Measurements from ENCODE around the gene SEPTIN12. TPM values are rescaled to one million over a fixed set of nuclear protein-coding genes. Genes with fewer than 3 reads are reported as not detected.

SEPTIN12 gene
- total RNA-seq, 1 experiment from 2014 or later: not detected

- H2AFZ ChIP-seq (ENCODE audit: low read length): no peak overlapping the region
- H3K9me2 ChIP-seq (replicated peaks; ENCODE audit: insufficient read depth, low read length): no peaks in the 10 kb centered on the region
- H3K27me3 ChIP-seq (ENCODE audit: low read length): no peaks in the 10 kb centered on the region
- H3K9me3 ChIP-seq (ENCODE audit: low read length): no peaks in the 10 kb centered on the region
- no peaks in the 10 kb centered on the region for H4K20me1 ChIP-seq (ENCODE audit: insufficient read depth, low read depth, low read length)
- H3K36me3 ChIP-seq (ENCODE audit: insufficient read depth, low read length): 0 out of 2 replicates have a peak, but pooled peaks cover under 1% of the 10 kb centered on the region
- H3K4me1 ChIP-seq (ENCODE audit: low read length): no peaks in the 10 kb centered on the region
- no peak overlapping the region for H3K4me3 ChIP-seq (ENCODE audit: low read length)
- no peak overlapping the region for H3K9ac ChIP-seq (ENCODE audit: low read length)
- no peak overlapping the region for H3K27ac ChIP-seq (ENCODE audit: low read length)
- no peak overlapping the region for H3K4me2 ChIP-seq (ENCODE audit: low read depth, low read length, poor library complexity, severe bottlenecking)
- no peaks in the 10 kb centered on the region for H3K79me2 ChIP-seq (ENCODE audit: low read length)
- DNase-seq: no peak
These were observed 38.4 kb downstream of the SEPTIN12 start for GRCh38 chr16:4749700-4750257.

- no peaks in the 10 kb centered on the region for H3K27me3 ChIP-seq (ENCODE audit: low read length)
- no peaks in the 10 kb centered on the region for H3K4me1 ChIP-seq (ENCODE audit: low read length)
- no peaks in the 10 kb centered on the region for H3K36me3 ChIP-seq (ENCODE audit: insufficient read depth, low read length)
- H3K4me3 ChIP-seq (ENCODE audit: low read length): no peak overlapping the region
- DNase-seq: no peak
- H3K4me2 ChIP-seq (ENCODE audit: low read depth, low read length, poor library complexity, severe bottlenecking): no peak overlapping the region
- H4K20me1 ChIP-seq (ENCODE audit: insufficient read depth, low read depth, low read length): no peaks in the 10 kb centered on the region
- no peaks in the 10 kb centered on the region for H3K79me2 ChIP-seq (ENCODE audit: low read length)
- H3K9ac ChIP-seq (ENCODE audit: low read length): no peak overlapping the region
- H3K9me2 ChIP-seq (replicated peaks; ENCODE audit: insufficient read depth, low read length): no peaks in the 10 kb centered on the region
- no peak overlapping the region for H2AFZ ChIP-seq (ENCODE audit: low read length)
- H3K27ac ChIP-seq (ENCODE audit: low read length): no peak overlapping the region
- no peaks in the 10 kb centered on the region for H3K9me3 ChIP-seq (ENCODE audit: low read length)
These were observed 39.3 kb downstream of the SEPTIN12 start for GRCh38 chr16:4748682-4749411.

- Histone ChIP-seq H3K27me3 (ENCODE audit: low read length) (no peaks in the 10 kb centered on the region), H3K4me1 (ENCODE audit: low read length) (no peaks in the 10 kb centered on the region), H3K4me2 (ENCODE audit: low read depth, low read length, poor library complexity, severe bottlenecking) (no peak overlapping the region), H3K9me2 (replicated peaks; ENCODE audit: insufficient read depth, low read length) (no peaks in the 10 kb centered on the region), H3K36me3 (ENCODE audit: insufficient read depth, low read length) (no peaks in the 10 kb centered on the region), H3K9ac (ENCODE audit: low read length) (no peak overlapping the region), H3K9me3 (ENCODE audit: low read length) (no peaks in the 10 kb centered on the region), H2AFZ (ENCODE audit: low read length) (no peak overlapping the region), H4K20me1 (ENCODE audit: insufficient read depth, low read depth, low read length) (no peaks in the 10 kb centered on the region), H3K27ac (ENCODE audit: low read length) (no peak overlapping the region), H3K4me3 (ENCODE audit: low read length) (no peak overlapping the region), H3K79me2 (ENCODE audit: low read length) (no peaks in the 10 kb centered on the region)
- no peak for DNase-seq
These were observed 40.1 kb downstream of the SEPTIN12 start for GRCh38 chr16:4747906-4748681.

- no peak for DNase-seq
- Histone ChIP-seq H3K9ac (ENCODE audit: low read length) (no peak overlapping the region), H3K4me3 (ENCODE audit: low read length) (no peak overlapping the region), H3K4me1 (ENCODE audit: low read length) (no peaks in the 10 kb centered on the region), H3K27me3 (ENCODE audit: low read length) (no peaks in the 10 kb centered on the region), H3K36me3 (ENCODE audit: insufficient read depth, low read length) (no peaks in the 10 kb centered on the region), H3K9me3 (ENCODE audit: low read length) (no peaks in the 10 kb centered on the region), H3K9me2 (replicated peaks; ENCODE audit: insufficient read depth, low read length) (no peaks in the 10 kb centered on the region), H4K20me1 (ENCODE audit: insufficient read depth, low read depth, low read length) (no peaks in the 10 kb centered on the region), H3K4me2 (ENCODE audit: low read depth, low read length, poor library complexity, severe bottlenecking) (no peak overlapping the region), H3K27ac (ENCODE audit: low read length) (no peak overlapping the region), H3K79me2 (ENCODE audit: low read length) (no peaks in the 10 kb centered on the region), H2AFZ (ENCODE audit: low read length) (no peak overlapping the region)
These were observed 41.1 kb downstream of the SEPTIN12 start for GRCh38 chr16:4746991-4747574.

- no peak overlapping the region for H3K4me2 ChIP-seq (ENCODE audit: low read depth, low read length, poor library complexity, severe bottlenecking)
These were observed 41.9 kb downstream of the SEPTIN12 start for GRCh38 chr16:4746215-4746614.

GRCh38 chr16:4745274-4745569, 42.9 kb downstream of the SEPTIN12 start:
- no peaks in the 10 kb centered on the region for H3K27me3 ChIP-seq (ENCODE audit: low read length)

More at GRCh38 chr16:4746215-4746614, 41.9 kb downstream of the SEPTIN12 start:
- no peaks in the 10 kb centered on the region for H4K20me1 ChIP-seq (ENCODE audit: insufficient read depth, low read depth, low read length)
- H3K9ac ChIP-seq (ENCODE audit: low read length): no peak overlapping the region
- H3K79me2 ChIP-seq (ENCODE audit: low read length): no peaks in the 10 kb centered on the region
- H3K36me3 ChIP-seq (ENCODE audit: insufficient read depth, low read length): no peaks in the 10 kb centered on the region
- no peaks in the 10 kb centered on the region for H3K9me3 ChIP-seq (ENCODE audit: low read length)
- H3K27me3 ChIP-seq (ENCODE audit: low read length): no peaks in the 10 kb centered on the region
- no peak overlapping the region for H3K4me3 ChIP-seq (ENCODE audit: low read length)
- no peaks in the 10 kb centered on the region for H3K4me1 ChIP-seq (ENCODE audit: low read length)
- no peaks in the 10 kb centered on the region for H3K9me2 ChIP-seq (replicated peaks; ENCODE audit: insufficient read depth, low read length)
- DNase-seq: no peak
- no peak overlapping the region for H3K27ac ChIP-seq (ENCODE audit: low read length)
- H2AFZ ChIP-seq (ENCODE audit: low read length): no peak overlapping the region

GRCh38 chr16:4744555-4745273, 43.4 kb downstream of the SEPTIN12 start:
- Histone ChIP-seq H3K9ac (ENCODE audit: low read length) (no peak overlapping the region), H3K9me3 (ENCODE audit: low read length) (no peaks in the 10 kb centered on the region), H3K27ac (ENCODE audit: low read length) (no peak overlapping the region), H3K36me3 (ENCODE audit: insufficient read depth, low read length) (no peaks in the 10 kb centered on the region), H3K9me2 (replicated peaks; ENCODE audit: insufficient read depth, low read length) (no peaks in the 10 kb centered on the region), H3K4me2 (ENCODE audit: low read depth, low read length, poor library complexity, severe bottlenecking) (no peak overlapping the region), H2AFZ (ENCODE audit: low read length) (no peak overlapping the region), H3K27me3 (ENCODE audit: low read length) (no peaks in the 10 kb centered on the region), H3K4me1 (ENCODE audit: low read length) (no peaks in the 10 kb centered on the region), H4K20me1 (ENCODE audit: insufficient read depth, low read depth, low read length) (no peaks in the 10 kb centered on the region), H3K79me2 (ENCODE audit: low read length) (no peaks in the 10 kb centered on the region), H3K4me3 (ENCODE audit: low read length) (no peak overlapping the region)
- DNase-seq: no peak

More at GRCh38 chr16:4745274-4745569, 42.9 kb downstream of the SEPTIN12 start:
- Histone ChIP-seq H2AFZ (ENCODE audit: low read length) (no peak overlapping the region), H3K36me3 (ENCODE audit: insufficient read depth, low read length) (no peaks in the 10 kb centered on the region), H3K9ac (ENCODE audit: low read length) (no peak overlapping the region), H4K20me1 (ENCODE audit: insufficient read depth, low read depth, low read length) (no peaks in the 10 kb centered on the region), H3K4me3 (ENCODE audit: low read length) (no peak overlapping the region), H3K79me2 (ENCODE audit: low read length) (no peaks in the 10 kb centered on the region), H3K4me1 (ENCODE audit: low read length) (no peaks in the 10 kb centered on the region), H3K9me2 (replicated peaks; ENCODE audit: insufficient read depth, low read length) (no peaks in the 10 kb centered on the region), H3K9me3 (ENCODE audit: low read length) (no peaks in the 10 kb centered on the region), H3K4me2 (ENCODE audit: low read depth, low read length, poor library complexity, severe bottlenecking) (no peak overlapping the region), H3K27ac (ENCODE audit: low read length) (no peak overlapping the region)
- peak; percentile 54 for DNase-seq
